Mucosa of descending colon (tissue), 3 donors: ENCODE data around the gene CSAD. TPM values are rescaled to one million over a fixed set of nuclear protein-coding genes. Genes with fewer than 3 reads are reported as not detected.
A peak's percentile ranks its signal among the peaks of the same experiment; 100 is the strongest.
"Not testable (repeated sequence)": the region's sequence is repeated elsewhere in the genome, so short reads cannot be mapped to it uniquely, and the experiment has no call there.

Source experiments
- ATAC-seq: fragments of 200-7000 bp; cut with Tn5 transposase; one replicate; pipeline ENCODE4 v1.9.1; 2020; ENCODE audit warnings: mild to moderate bottlenecking, moderate library complexity
- DNase-seq, 3 donors: peaks; one replicate each; pipeline ENCODE4 v3.0.0-alpha.2; 2020
- H3K36me3 ChIP-seq: fragments of 200-600 bp; one replicate; pipeline ENCODE4 v1.8.0; 2021; ENCODE audit warnings: low read depth, mild to moderate bottlenecking
- H3K4me1 ChIP-seq: fragments of 200-600 bp; one replicate; pipeline ENCODE4 v1.8.0; 2021; ENCODE audit warnings: low read depth, mild to moderate bottlenecking
- H3K4me3 ChIP-seq: fragments of 200-600 bp; one replicate; pipeline ENCODE4 v1.8.0; 2021; ENCODE audit warnings: mild to moderate bottlenecking
- H3K9me3 ChIP-seq: fragments of 200-600 bp; one replicate; pipeline ENCODE4 v1.8.0; 2021; ENCODE audit warnings: mild to moderate bottlenecking
- CTCF ChIP-seq: fragments of 200-600 bp; IDR thresholded peaks from one replicate; pipeline ENCODE4 v1.8.0; 2022; ENCODE audit warnings: antibody characterized with exemption, mild to moderate bottlenecking
- intact Hi-C, 2 donors: fragments of 100-400 bp; cut with DNase I in 1 of 2; cut with micrococcal nuclease in 1 of 2; formaldehyde crosslinking; loops; one replicate each; pipeline versions ENCODE4 v1.11.0 to v1.11.1; 2022; cut with DNase I, micrococcal nuclease
- total RNA-seq, 3 donors: library from RNA; stranded (reverse); fragmentation: NEBNext Ultra II Directional in 2 of 3; extraction: Animal tissue kit (Norgen Biotek cat#: 25700) in 2 of 3; gene quantifications; one replicate each; pipeline versions ENCODE4 v1.2.1 to v1.2.4, GENCODE V29; 2021 to 2023
- donor health status: DM: no; HTN: no; CAD: no; lungs with moderate emphysema.
- donor health status: DM: no; HTN: no; CAD: no.
- donor health status: DM: no; HTN: yes; CAD: no.

CSAD gene
- total RNA-seq, 3 donors from 2014 or later: 23.4 to 44.4 (median 38.7) TPM

GRCh38 chr12:53184828-53185227 lies 4.1 kb upstream of the CSAD start:
- Histone ChIP-seq H3K36me3 (peaks cover 13% of the 10 kb centered on the region), H3K9me3 (no peaks in the 10 kb centered on the region), H3K4me1 (peaks cover 28% of the 10 kb centered on the region), H3K4me3 (no peak overlapping the region)
- intact Hi-C loops: no loop called here
- DNase-seq: no peak
- no peak for TF ChIP-seq CTCF
- no peak for ATAC-seq

DNA sequence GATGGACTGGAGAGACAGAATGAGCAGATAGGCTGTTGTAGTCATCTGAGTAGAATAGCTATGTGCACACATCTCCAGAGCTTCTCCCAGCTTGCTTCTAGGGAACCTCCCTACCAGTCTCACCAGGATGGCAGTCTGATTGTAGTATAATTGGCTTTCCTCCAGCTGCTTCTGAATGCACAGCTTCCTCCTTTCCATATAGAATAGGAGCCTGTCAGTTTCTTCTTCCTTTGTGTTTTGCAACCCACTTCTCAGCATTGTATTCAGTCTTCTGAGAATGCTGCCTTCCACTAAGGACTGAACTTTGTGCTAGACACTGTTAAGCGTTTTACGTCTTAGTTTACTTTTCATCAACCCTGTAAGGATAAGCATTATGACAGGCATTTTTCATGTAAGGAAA lies 2.2 kb upstream of the CSAD start:
- Histone ChIP-seq H3K9me3 (no peaks in the 10 kb centered on the region), H3K4me3 (no peak overlapping the region), H3K4me1 (peaks cover 28% of the 10 kb centered on the region), H3K36me3 (peaks cover 13% of the 10 kb centered on the region)
- TF ChIP-seq CTCF: no peak
- ATAC-seq (peak; percentile 3), DNase-seq (no peak)
- intact Hi-C loops: no loop called here

DNA sequence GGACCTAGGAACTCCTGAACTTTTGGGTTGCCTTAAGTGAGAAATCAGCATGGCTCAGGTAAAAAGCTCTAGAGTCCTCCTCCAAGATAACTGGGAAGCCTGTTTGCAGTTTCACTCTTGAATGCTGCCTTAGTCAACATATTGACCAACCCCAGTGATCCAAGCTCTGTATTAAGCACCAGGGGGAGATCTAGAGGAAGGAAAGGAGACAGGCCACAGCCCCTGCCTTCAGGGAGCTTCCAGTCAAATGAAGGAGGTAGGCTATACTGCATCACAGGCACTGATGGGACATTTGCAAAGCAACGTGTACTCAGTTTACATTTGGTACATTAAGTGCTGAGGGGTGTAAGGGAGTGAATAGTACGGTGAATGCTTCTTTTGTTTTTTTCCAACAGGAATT lies 1.2 kb upstream of the CSAD start:
- intact Hi-C loops: no loop called here
- Histone ChIP-seq H3K4me3 (no peak overlapping the region), H3K4me1 (peaks cover 28% of the 10 kb centered on the region), H3K9me3 (no peaks in the 10 kb centered on the region), H3K36me3 (peaks cover 12% of the 10 kb centered on the region)
- ATAC-seq (no peak), DNase-seq (no peak)
- TF ChIP-seq CTCF: no peak

- no peaks in the 10 kb centered on the region for H3K9me3 ChIP-seq
- peaks cover 28% of the 10 kb centered on the region for H3K4me1 ChIP-seq
- ATAC-seq (peak; percentile 76), DNase-seq (peak; percentile 72 to 86 (median 84))
- H3K4me3 ChIP-seq: peak overlapping the region; percentile 67
- intact Hi-C loops: no loop called here
- peaks cover 8% of the 10 kb centered on the region for H3K36me3 ChIP-seq
- no peak for TF ChIP-seq CTCF
Observed at GRCh38 chr12:53180931-53181645, 363 bp upstream of the CSAD start.

- peak; percentile 40 for ATAC-seq
- intact Hi-C loops: no loop called here
Observed at GRCh38 chr12:53179687-53180219, 972 bp downstream of the CSAD start.

GRCh38 chr12:53178803-53179202 lies 1.9 kb downstream of the CSAD start:
- H3K4me1 ChIP-seq: peaks cover 30% of the 10 kb centered on the region
- intact Hi-C loops, H3K9me3 ChIP-seq, ATAC-seq, H3K4me3 ChIP-seq, DNase-seq, H3K36me3 ChIP-seq: not testable (repeated sequence)

More at GRCh38 chr12:53179687-53180219, 972 bp downstream of the CSAD start:
- peak overlapping the region; percentile 67 for H3K4me3 ChIP-seq
- no peaks in the 10 kb centered on the region for H3K9me3 ChIP-seq
- H3K36me3 ChIP-seq: peaks cover 5% of the 10 kb centered on the region
- no peak for TF ChIP-seq CTCF
- DNase-seq: peak in 2 of 3 donors; percentile 54 to 67
- H3K4me1 ChIP-seq: peaks cover 33% of the 10 kb centered on the region

- peaks cover 19% of the 10 kb centered on the region for H3K4me1 ChIP-seq
- DNase-seq, H3K9me3 ChIP-seq, intact Hi-C loops, ATAC-seq, H3K36me3 ChIP-seq, H3K4me3 ChIP-seq: not testable (repeated sequence)
Observed at GRCh38 chr12:53177447-53177846, 3.3 kb downstream of the CSAD start.
